ENCODE data around the gene CENPU. TPM values are rescaled to one million over a fixed set of nuclear protein-coding genes. Genes with fewer than 3 reads are reported as not detected.

Gene CENPU
- total RNA-seq, 2 donors from 2014 or later: 11.4 to 28.1 TPM

- no peak for TF ChIP-seq CTCF (IDR thresholded peaks at IDR 0.05)
- Histone ChIP-seq H3K9ac (ENCODE audit: low read depth in 2 of 2, low read length in 2 of 2) (no peak overlapping the region), H3K27ac (no peak overlapping the region), H3K4me3 (no peak overlapping the region), H3K4me1 (no peaks in the 10 kb centered on the region), H3K36me3 (no peaks in the 10 kb centered on the region), H3K27me3 (no peaks in the 10 kb centered on the region), H3K9me3 (no peaks in the 10 kb centered on the region)
- DNase-seq: no peak
- intact Hi-C loops (cut with DNase I): no loop called here
Measured at GRCh38 chr4:184706453-184706852, 27.4 kb downstream of the CENPU start.

GRCh38 chr4:184705692-184706091, 28.2 kb downstream of the CENPU start:
- DNase-seq: no peak
- intact Hi-C loops (cut with DNase I): no loop called here
- Histone ChIP-seq H3K9me3 (no peaks in the 10 kb centered on the region), H3K27me3 (no peaks in the 10 kb centered on the region), H3K27ac (no peak overlapping the region), H3K4me3 (no peak overlapping the region), H3K9ac (ENCODE audit: low read depth in 2 of 2, low read length in 2 of 2) (no peak overlapping the region), H3K36me3 (no peaks in the 10 kb centered on the region), H3K4me1 (no peaks in the 10 kb centered on the region)
- no peak for TF ChIP-seq CTCF (IDR thresholded peaks at IDR 0.05)

GRCh38 chr4:184702114-184702513, 31.8 kb downstream of the CENPU start:
- no peak overlapping the region for H3K9ac ChIP-seq (ENCODE audit: low read depth in 2 of 2, low read length in 2 of 2)
- intact Hi-C loops (cut with DNase I): no loop called here
- TF ChIP-seq CTCF (IDR thresholded peaks at IDR 0.05): no peak
- no peak overlapping the region for H3K27ac ChIP-seq
- no peaks in the 10 kb centered on the region for H3K36me3 ChIP-seq
- H3K4me3 ChIP-seq: no peak overlapping the region
- no peaks in the 10 kb centered on the region for H3K4me1 ChIP-seq
- no peaks in the 10 kb centered on the region for H3K9me3 ChIP-seq
- no peaks in the 10 kb centered on the region for H3K27me3 ChIP-seq
- no peak for DNase-seq

GRCh38 chr4:184699941-184700340, 34.0 kb downstream of the CENPU start:
- no peak overlapping the region for H3K4me3 ChIP-seq
- H3K9me3 ChIP-seq: no peaks in the 10 kb centered on the region
- no peaks in the 10 kb centered on the region for H3K36me3 ChIP-seq
- H3K4me1 ChIP-seq: no peaks in the 10 kb centered on the region
- H3K9ac ChIP-seq (ENCODE audit: low read depth in 2 of 2, low read length in 2 of 2): no peak overlapping the region
- no peak for DNase-seq
- no peaks in the 10 kb centered on the region for H3K27me3 ChIP-seq
- intact Hi-C loops (cut with DNase I): no loop called here
- no peak overlapping the region for H3K27ac ChIP-seq
- TF ChIP-seq CTCF (IDR thresholded peaks at IDR 0.05): no peak

GRCh38 chr4:184697956-184698355, 35.9 kb downstream of the CENPU start:
- H3K4me1 ChIP-seq: no peaks in the 10 kb centered on the region
- no peaks in the 10 kb centered on the region for H3K27me3 ChIP-seq
- no peaks in the 10 kb centered on the region for H3K36me3 ChIP-seq
- no peaks in the 10 kb centered on the region for H3K9me3 ChIP-seq
- no peak for TF ChIP-seq CTCF (IDR thresholded peaks at IDR 0.05)
- no peak overlapping the region for H3K9ac ChIP-seq (ENCODE audit: low read depth in 2 of 2, low read length in 2 of 2)
- intact Hi-C loops (cut with DNase I): no loop called here
- H3K4me3 ChIP-seq: no peak overlapping the region
- H3K27ac ChIP-seq: no peak overlapping the region
- DNase-seq: no peak
